Measurements from ENCODE around the gene CD48.
"Not testable (repeated sequence)": the region's sequence is repeated elsewhere in the genome, so short reads cannot be mapped to it uniquely, and the experiment has no call there.

Gene CD48

DNA sequence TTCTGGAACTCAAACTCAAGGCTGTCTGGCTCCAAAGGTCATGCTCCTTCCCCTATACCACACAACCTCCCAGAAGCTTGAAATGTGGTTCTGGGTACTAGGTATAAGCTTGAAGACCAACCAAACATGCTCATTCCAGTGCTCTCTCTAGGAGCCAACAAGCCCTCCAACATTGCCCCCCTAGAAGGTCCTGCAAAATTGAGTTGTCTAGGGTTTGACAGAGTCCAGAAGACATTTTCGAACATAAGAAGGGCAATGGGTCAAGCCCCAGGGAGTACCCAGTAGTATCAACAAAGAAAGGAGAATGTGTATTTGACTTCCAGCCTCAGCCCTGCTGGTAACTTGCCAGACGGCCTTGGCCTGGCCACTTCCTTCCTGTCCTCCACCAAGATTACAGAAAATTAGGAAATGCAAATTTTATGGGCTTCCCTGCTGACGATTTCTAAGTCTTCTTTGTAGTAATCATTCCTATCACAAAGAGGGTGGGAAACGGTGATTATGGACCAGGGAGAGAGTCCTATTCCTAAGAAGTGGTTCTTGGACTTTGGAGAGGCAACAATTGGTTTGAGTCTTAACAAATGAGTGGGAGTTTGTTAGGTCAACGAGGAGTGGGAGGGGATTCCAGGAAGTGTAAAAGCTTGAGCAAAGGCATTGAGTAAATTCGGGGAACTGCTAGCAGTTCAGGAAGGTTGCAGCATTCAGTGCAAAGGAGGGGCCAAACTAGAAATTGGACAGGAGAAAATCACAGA lies 46.1 kb downstream of the CD48 start:
- DNase-seq (ENCODE audit: low spot score in 2 of 2) (no peak), ATAC-seq (replicated peaks; ENCODE audit: extremely low read depth, poor library complexity, severe bottlenecking) (peak; percentile 40)
- Mint-ChIP-seq H3K27me3 (no peaks in the 10 kb centered on the region), H3K4me3 (peak overlapping the region; percentile 60), H3K27ac (ENCODE audit: low read depth) (peak overlapping the region; percentile 65), H3K36me3 (ENCODE audit: insufficient read depth) (peaks cover 4% of the 10 kb centered on the region), H3K9me3 (no peaks in the 10 kb centered on the region), H3K4me1 (peaks cover 60% of the 10 kb centered on the region)

GRCh38 chr1:160664573-160665051 lies 47.0 kb downstream of the CD48 start:
- DNase-seq (ENCODE audit: low spot score in 2 of 2) = no peak
- Mint-ChIP-seq H3K9me3 (no peaks in the 10 kb centered on the region), H3K4me1 (peaks cover 60% of the 10 kb centered on the region), H3K4me3 (peak overlapping the region; percentile 60), H3K27me3 (no peaks in the 10 kb centered on the region), H3K27ac (ENCODE audit: low read depth) (peak overlapping the region; percentile 65), H3K36me3 (ENCODE audit: insufficient read depth) (peaks cover 4% of the 10 kb centered on the region)
- ATAC-seq (replicated peaks; ENCODE audit: extremely low read depth, poor library complexity, severe bottlenecking) = peak; percentile 94

GRCh38 chr1:160662910-160663309 lies 48.7 kb downstream of the CD48 start:
- ATAC-seq (replicated peaks; ENCODE audit: extremely low read depth, poor library complexity, severe bottlenecking) (no peak), DNase-seq (ENCODE audit: low spot score in 2 of 2) (no peak)
- Mint-ChIP-seq H3K27ac (ENCODE audit: low read depth) (no peak overlapping the region), H3K27me3 (no peaks in the 10 kb centered on the region), H3K9me3 (no peaks in the 10 kb centered on the region), H3K4me3 (no peak overlapping the region), H3K36me3 (ENCODE audit: insufficient read depth) (peaks cover 4% of the 10 kb centered on the region), H3K4me1 (peaks cover 57% of the 10 kb centered on the region)

DNA sequence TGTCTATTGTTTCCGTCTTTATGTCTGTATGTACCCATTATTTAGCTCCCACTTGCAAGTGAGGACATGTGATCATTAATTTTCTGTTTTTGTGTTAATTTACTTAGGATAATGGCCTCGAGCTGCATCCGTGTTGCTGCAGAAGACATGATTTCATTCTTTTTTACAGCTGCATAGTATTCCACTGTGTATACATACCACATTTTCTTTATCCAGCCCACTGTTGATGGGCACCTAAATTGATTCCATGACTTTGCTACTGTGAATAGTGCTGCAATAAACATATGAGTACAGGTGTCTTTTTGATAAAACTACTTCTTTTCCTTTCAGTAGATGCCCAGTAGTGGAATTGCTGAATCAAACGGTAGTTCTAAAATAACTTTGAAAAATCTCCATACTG lies 52.1 kb downstream of the CD48 start:
- H3K4me1 Mint-ChIP-seq = peaks cover 36% of the 10 kb centered on the region
- DNase-seq (ENCODE audit: low spot score in 2 of 2) (no peak), ATAC-seq (replicated peaks; ENCODE audit: extremely low read depth, poor library complexity, severe bottlenecking) (no peak)
- no peak overlapping the region for H3K27ac Mint-ChIP-seq (ENCODE audit: low read depth)
- H3K4me3 Mint-ChIP-seq = no peak overlapping the region
- no peaks in the 10 kb centered on the region for H3K9me3 Mint-ChIP-seq
- no peaks in the 10 kb centered on the region for H3K27me3 Mint-ChIP-seq
- peaks cover 2% of the 10 kb centered on the region for H3K36me3 Mint-ChIP-seq (ENCODE audit: insufficient read depth)

GRCh38 chr1:160658814-160659193 lies 52.8 kb downstream of the CD48 start:
- Mint-ChIP-seq H3K9me3 (no peaks in the 10 kb centered on the region), H3K4me3 (no peak overlapping the region), H3K27me3 (no peaks in the 10 kb centered on the region), H3K27ac (ENCODE audit: low read depth) (no peak overlapping the region), H3K36me3 (ENCODE audit: insufficient read depth) (peaks cover 2% of the 10 kb centered on the region), H3K4me1 (peaks cover 29% of the 10 kb centered on the region)
- DNase-seq (ENCODE audit: low spot score in 2 of 2) (no peak), ATAC-seq (replicated peaks; ENCODE audit: extremely low read depth, poor library complexity, severe bottlenecking) (no peak)

- H3K27me3 Mint-ChIP-seq = no peaks in the 10 kb centered on the region
- DNase-seq (ENCODE audit: low spot score in 2 of 2) = no peak
- no peak for ATAC-seq (replicated peaks; ENCODE audit: extremely low read depth, poor library complexity, severe bottlenecking)
- no peak overlapping the region for H3K27ac Mint-ChIP-seq (ENCODE audit: low read depth)
- H3K9me3 Mint-ChIP-seq = no peaks in the 10 kb centered on the region
- H3K4me3 Mint-ChIP-seq = no peak overlapping the region
- peaks cover 2% of the 10 kb centered on the region for H3K36me3 Mint-ChIP-seq (ENCODE audit: insufficient read depth)
- H3K4me1 Mint-ChIP-seq = peaks cover 27% of the 10 kb centered on the region
Observed at GRCh38 chr1:160658162-160658813, 53.3 kb downstream of the CD48 start.

DNA sequence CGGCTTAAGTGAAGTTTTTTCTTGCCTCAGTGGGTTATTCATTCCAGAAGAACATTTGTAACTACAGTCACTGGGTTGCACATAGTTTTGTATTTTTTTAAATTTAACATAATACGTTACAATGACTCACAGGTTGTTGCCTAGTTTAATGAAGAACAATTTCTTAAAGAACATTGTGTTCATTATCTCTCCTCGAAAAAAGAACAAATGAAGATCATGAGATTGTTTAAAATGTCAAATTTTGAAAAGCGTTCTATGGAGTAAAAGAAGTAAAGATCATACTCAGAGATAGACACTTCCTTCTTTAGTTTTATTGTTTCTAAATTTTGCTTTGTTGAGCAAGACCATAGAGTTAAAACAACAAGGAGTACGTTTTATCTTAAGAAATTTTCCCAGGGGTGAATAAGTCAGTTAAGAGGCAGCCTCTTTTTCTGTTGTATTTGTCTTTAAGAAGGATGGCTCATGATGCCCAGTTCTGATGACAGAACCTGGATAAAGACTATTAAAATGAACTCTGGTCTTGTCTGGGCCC lies 54.3 kb downstream of the CD48 start:
- no peak overlapping the region for H3K4me3 Mint-ChIP-seq
- H3K27ac Mint-ChIP-seq (ENCODE audit: low read depth) = no peak overlapping the region
- H3K4me1 Mint-ChIP-seq = peaks cover 22% of the 10 kb centered on the region
- no peaks in the 10 kb centered on the region for H3K27me3 Mint-ChIP-seq
- peaks cover 2% of the 10 kb centered on the region for H3K36me3 Mint-ChIP-seq (ENCODE audit: insufficient read depth)
- ATAC-seq (replicated peaks; ENCODE audit: extremely low read depth, poor library complexity, severe bottlenecking) (no peak), DNase-seq (ENCODE audit: low spot score in 2 of 2) (no peak)
- H3K9me3 Mint-ChIP-seq = no peaks in the 10 kb centered on the region

DNA sequence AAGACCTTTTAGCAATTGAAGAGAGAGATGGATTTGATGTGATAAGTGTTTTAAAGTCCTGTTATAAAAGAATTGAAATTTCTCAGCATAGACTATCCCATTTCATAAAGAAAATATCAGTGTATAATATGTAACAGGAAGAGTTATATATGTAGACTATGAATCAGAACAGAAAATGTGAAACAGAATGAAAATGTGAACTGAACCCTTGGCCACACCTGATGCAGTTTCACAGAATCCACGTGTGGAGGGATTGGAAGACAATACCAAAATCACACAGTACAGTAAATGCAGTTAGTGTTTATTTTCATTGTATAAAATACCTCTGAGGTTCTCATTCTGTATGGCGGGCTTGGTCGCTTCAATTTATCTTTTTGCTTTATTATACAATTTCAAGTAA lies 54.9 kb downstream of the CD48 start:
- H3K36me3 Mint-ChIP-seq (ENCODE audit: insufficient read depth) = peaks cover 2% of the 10 kb centered on the region
- peaks cover 19% of the 10 kb centered on the region for H3K4me1 Mint-ChIP-seq
- no peaks in the 10 kb centered on the region for H3K9me3 Mint-ChIP-seq
- no peak overlapping the region for H3K27ac Mint-ChIP-seq (ENCODE audit: low read depth)
- no peak for ATAC-seq (replicated peaks; ENCODE audit: extremely low read depth, poor library complexity, severe bottlenecking)
- no peak overlapping the region for H3K4me3 Mint-ChIP-seq
- no peak for DNase-seq (ENCODE audit: low spot score in 2 of 2)
- H3K27me3 Mint-ChIP-seq = no peaks in the 10 kb centered on the region

GRCh38 chr1:160653620-160654016 lies 58.0 kb downstream of the CD48 start:
- H3K27ac Mint-ChIP-seq (ENCODE audit: low read depth) = no peak overlapping the region
- H3K27me3 Mint-ChIP-seq = no peaks in the 10 kb centered on the region
- DNase-seq (ENCODE audit: low spot score in 2 of 2) = no peak
- H3K4me3 Mint-ChIP-seq = no peak overlapping the region
- H3K4me1 Mint-ChIP-seq = peaks cover 31% of the 10 kb centered on the region
- ATAC-seq (replicated peaks; ENCODE audit: extremely low read depth, poor library complexity, severe bottlenecking) = no peak
- H3K36me3 Mint-ChIP-seq (ENCODE audit: insufficient read depth) = peaks cover 3% of the 10 kb centered on the region
- no peaks in the 10 kb centered on the region for H3K9me3 Mint-ChIP-seq

DNA sequence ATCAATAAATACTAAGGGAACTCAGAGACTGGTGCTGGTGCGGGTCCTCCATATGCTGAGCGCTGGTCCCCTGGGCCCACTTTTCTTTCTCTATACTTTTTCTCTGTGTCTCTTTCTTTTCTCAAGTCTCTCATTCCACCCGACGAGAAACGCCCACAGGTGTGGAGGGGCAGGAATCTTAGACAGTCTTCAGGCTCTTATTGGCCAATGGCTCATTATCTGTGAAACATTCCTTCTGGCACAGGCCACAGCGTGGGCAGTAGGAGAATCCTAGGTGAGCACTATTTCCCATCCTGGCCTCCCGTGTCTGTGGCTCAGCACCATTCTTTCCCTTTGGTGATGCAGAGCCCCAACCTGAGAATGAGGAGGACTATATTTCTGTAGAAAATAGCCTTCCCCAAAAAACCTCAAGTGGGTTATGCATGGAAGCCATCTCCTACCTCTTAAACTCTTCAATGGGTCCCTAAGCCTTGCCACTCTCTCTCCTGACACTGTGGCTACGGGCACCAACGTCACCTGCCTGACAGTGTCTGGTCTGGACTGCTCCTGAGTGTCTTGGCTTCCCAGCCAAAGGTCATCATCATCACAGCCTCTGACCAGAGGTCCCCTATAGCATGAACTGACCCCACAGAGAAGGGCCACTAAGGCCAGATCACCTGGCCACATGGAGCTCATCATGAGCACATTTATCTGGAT lies 58.5 kb downstream of the CD48 start:
- peaks cover 3% of the 10 kb centered on the region for H3K36me3 Mint-ChIP-seq (ENCODE audit: insufficient read depth)
- DNase-seq (ENCODE audit: low spot score in 2 of 2) = no peak
- H3K4me3 Mint-ChIP-seq = no peak overlapping the region
- H3K4me1 Mint-ChIP-seq = peaks cover 37% of the 10 kb centered on the region
- ATAC-seq (replicated peaks; ENCODE audit: extremely low read depth, poor library complexity, severe bottlenecking) = no peak
- H3K9me3 Mint-ChIP-seq = no peaks in the 10 kb centered on the region
- no peaks in the 10 kb centered on the region for H3K27me3 Mint-ChIP-seq
- H3K27ac Mint-ChIP-seq (ENCODE audit: low read depth) = no peak overlapping the region

- not testable (repeated sequence) for ATAC-seq (replicated peaks; ENCODE audit: extremely low read depth, poor library complexity, severe bottlenecking); DNase-seq (ENCODE audit: low spot score in 2 of 2); H3K9me3 Mint-ChIP-seq; H3K27me3 Mint-ChIP-seq; H3K36me3 Mint-ChIP-seq (ENCODE audit: insufficient read depth); H3K27ac Mint-ChIP-seq (ENCODE audit: low read depth); H3K4me3 Mint-ChIP-seq
- peaks cover 46% of the 10 kb centered on the region for H3K4me1 Mint-ChIP-seq
Observed at GRCh38 chr1:160652065-160652641, 59.5 kb downstream of the CD48 start.

- ATAC-seq (replicated peaks; ENCODE audit: extremely low read depth, poor library complexity, severe bottlenecking) (no peak), DNase-seq (ENCODE audit: low spot score in 2 of 2) (no peak)
- H3K36me3 Mint-ChIP-seq (ENCODE audit: insufficient read depth) = peaks cover 7% of the 10 kb centered on the region
- no peak overlapping the region for H3K27ac Mint-ChIP-seq (ENCODE audit: low read depth)
- no peaks in the 10 kb centered on the region for H3K9me3 Mint-ChIP-seq
- H3K4me1 Mint-ChIP-seq = peaks cover 48% of the 10 kb centered on the region
- H3K4me3 Mint-ChIP-seq = no peak overlapping the region
- H3K27me3 Mint-ChIP-seq = no peaks in the 10 kb centered on the region
Observed at GRCh38 chr1:160651433-160652064, 60.1 kb downstream of the CD48 start.
